Activated B cell treated with CpG ODN at 0.5 μM for 24 hours (primary cell): Measurements from ENCODE around the gene CELF4. TPM values are rescaled to one million over a fixed set of nuclear protein-coding genes. Genes with fewer than 3 reads are reported as not detected.

ENCODE experiments used
- ATAC-seq: fragments of 200-7000 bp; cut with Tn5 transposase; one replicate; pipeline ENCODE4 v1.10.0; 2021; ENCODE audit warnings: low read depth, mild to moderate bottlenecking, moderate library complexity
- CTCF ChIA-PET: fragments of 350-600 bp; sonication (Branson Sonifier 250); formaldehyde crosslinking; loops from one replicate; lab custom pipeline; 2021; ENCODE audit warnings: antibody characterized with exemption; lab: Charles Lee
- POLR2A ChIA-PET: fragments of 350-600 bp; sonication (Branson Sonifier 250); formaldehyde crosslinking; loops from one replicate; lab custom pipeline; 2021; ENCODE audit warnings: antibody characterized with exemption; lab: Charles Lee
- DNase-seq: peaks from one replicate; pipeline ENCODE4 v3.0.0; 2022
- H3K27ac Mint-ChIP-seq: one replicate; pipeline ENCODE4 v1.8.0; 2020; ENCODE audit warnings: mixed read lengths
- H3K27me3 Mint-ChIP-seq: one replicate; pipeline ENCODE4 v1.8.0; 2021; ENCODE audit warnings: mixed read lengths
- H3K36me3 Mint-ChIP-seq: one replicate; pipeline ENCODE4 v1.8.0; 2021; ENCODE audit warnings: low read depth, mixed read lengths
- H3K4me1 Mint-ChIP-seq: one replicate; pipeline ENCODE4 v1.8.0; 2021; ENCODE audit warnings: mixed read lengths
- H3K4me3 Mint-ChIP-seq: one replicate; pipeline ENCODE4 v1.8.0; 2020; ENCODE audit warnings: mild to moderate bottlenecking, mixed read lengths
- H3K9me3 Mint-ChIP-seq: one replicate; pipeline ENCODE4 v1.8.0; 2020; ENCODE audit warnings: mixed read lengths
- intact Hi-C: fragments of 100-400 bp; cut with micrococcal nuclease; formaldehyde crosslinking; loops from one replicate; pipeline ENCODE4 v1.15.1; 2024
- total RNA-seq: library from RNA; stranded (reverse); gene quantifications from 2 replicates; pipeline ENCODE4 v1.2.3, GENCODE V29; 2022
- TF ChIP-seq, protein P1 (sequence below): fragments of 200-600 bp; IDR thresholded peaks from one replicate; pipeline ENCODE4 v1.8.0; 2022; ENCODE audit warnings: antibody characterized with exemption, mild to moderate bottlenecking

Gene CELF4
- total RNA-seq, 1 donor from 2014 or later, result not detected

DNA sequence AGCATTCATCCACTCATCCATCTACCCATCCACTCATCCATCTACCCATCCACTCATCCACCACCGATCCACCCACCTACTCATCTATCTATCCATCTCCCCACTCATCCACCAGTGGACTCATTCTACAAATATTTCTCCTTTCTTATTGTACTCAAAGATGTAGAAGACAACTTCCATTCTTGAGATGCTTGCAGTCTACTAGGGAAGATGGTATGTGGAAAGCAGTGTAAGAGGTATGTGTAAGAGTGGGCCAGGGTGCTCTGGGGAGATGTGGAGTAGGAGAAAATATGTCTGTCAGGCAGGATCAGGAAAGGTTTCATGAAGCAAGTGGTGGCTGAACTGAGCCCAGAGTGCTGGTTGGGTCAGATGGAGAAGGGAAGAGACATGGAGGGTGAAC lies 150.8 kb downstream of the CELF4 start:
- TF ChIP-seq, protein P1, sequence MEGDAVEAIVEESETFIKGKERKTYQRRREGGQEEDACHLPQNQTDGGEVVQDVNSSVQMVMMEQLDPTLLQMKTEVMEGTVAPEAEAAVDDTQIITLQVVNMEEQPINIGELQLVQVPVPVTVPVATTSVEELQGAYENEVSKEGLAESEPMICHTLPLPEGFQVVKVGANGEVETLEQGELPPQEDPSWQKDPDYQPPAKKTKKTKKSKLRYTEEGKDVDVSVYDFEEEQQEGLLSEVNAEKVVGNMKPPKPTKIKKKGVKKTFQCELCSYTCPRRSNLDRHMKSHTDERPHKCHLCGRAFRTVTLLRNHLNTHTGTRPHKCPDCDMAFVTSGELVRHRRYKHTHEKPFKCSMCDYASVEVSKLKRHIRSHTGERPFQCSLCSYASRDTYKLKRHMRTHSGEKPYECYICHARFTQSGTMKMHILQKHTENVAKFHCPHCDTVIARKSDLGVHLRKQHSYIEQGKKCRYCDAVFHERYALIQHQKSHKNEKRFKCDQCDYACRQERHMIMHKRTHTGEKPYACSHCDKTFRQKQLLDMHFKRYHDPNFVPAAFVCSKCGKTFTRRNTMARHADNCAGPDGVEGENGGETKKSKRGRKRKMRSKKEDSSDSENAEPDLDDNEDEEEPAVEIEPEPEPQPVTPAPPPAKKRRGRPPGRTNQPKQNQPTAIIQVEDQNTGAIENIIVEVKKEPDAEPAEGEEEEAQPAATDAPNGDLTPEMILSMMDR, result no peak
- ATAC-seq, result no peak
- ChIA-PET POLR2A (no interaction called here), CTCF (no interaction called here)
- Mint-ChIP-seq H3K9me3 (no peaks in the 10 kb centered on the region), H3K36me3 (no peaks in the 10 kb centered on the region), H3K4me1 (no peaks in the 10 kb centered on the region), H3K27ac (no peak overlapping the region), H3K27me3 (no peaks in the 10 kb centered on the region), H3K4me3 (no peak overlapping the region)
- intact Hi-C loops, result no loop called here
- DNase-seq, result no peak

DNA sequence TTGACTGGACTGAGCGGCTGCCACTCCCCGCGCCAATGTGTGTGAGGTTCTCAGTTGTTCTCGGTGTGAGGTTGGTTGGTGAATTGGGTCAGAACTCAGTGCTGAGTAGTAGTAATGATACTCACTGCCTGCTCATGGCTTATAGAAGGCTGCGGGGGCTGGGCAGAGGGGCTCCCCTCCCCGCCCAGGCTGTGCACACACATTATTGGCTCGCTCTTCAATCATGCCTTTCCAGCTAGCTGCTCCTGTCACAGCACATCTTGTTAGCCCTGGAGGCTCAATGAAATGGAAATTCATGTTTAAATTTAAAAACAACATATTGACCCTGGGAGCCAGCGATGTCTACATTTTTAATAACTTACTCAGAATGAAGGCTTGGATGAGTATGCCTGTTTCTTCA lies 152.8 kb downstream of the CELF4 start:
- CTCF ChIA-PET, result no interaction called here
- H3K9me3 Mint-ChIP-seq, result no peaks in the 10 kb centered on the region
- no peaks in the 10 kb centered on the region for H3K4me1 Mint-ChIP-seq
- H3K4me3 Mint-ChIP-seq, result no peak overlapping the region
- H3K36me3 Mint-ChIP-seq, result no peaks in the 10 kb centered on the region
- DNase-seq (no peak), ATAC-seq (no peak)
- H3K27ac Mint-ChIP-seq, result no peak overlapping the region
- intact Hi-C loops, result no loop called here
- no peaks in the 10 kb centered on the region for H3K27me3 Mint-ChIP-seq
- POLR2A ChIA-PET, result no interaction called here
- TF ChIP-seq, protein P1, result no peak

DNA sequence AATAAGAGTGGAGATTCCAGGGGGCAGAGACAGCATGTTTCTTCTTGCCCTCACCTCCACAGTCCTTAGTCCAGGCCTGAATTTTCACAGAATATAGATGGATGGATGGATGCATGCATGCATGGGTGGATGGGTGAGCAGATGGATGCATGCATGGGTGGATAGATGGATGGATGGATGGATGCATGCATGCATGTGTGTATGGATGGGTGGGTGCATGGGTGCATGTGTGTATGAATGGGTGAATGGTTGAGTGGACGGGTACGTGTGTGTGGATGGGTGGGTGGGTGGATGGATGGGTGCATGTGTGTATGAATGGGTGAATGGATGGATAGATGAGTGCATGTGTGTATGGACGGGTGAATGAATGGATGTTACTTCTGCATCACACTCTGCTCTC lies 153.3 kb downstream of the CELF4 start:
- no peak for ATAC-seq
- no peak for DNase-seq
- no peak overlapping the region for H3K27ac Mint-ChIP-seq
- ChIA-PET CTCF (no interaction called here), POLR2A (no interaction called here)
- TF ChIP-seq, protein P1, result no peak
- H3K27me3 Mint-ChIP-seq, result no peaks in the 10 kb centered on the region
- H3K36me3 Mint-ChIP-seq, result no peaks in the 10 kb centered on the region
- H3K4me1 Mint-ChIP-seq, result no peaks in the 10 kb centered on the region
- no peak overlapping the region for H3K4me3 Mint-ChIP-seq
- H3K9me3 Mint-ChIP-seq, result no peaks in the 10 kb centered on the region
- intact Hi-C loops, result no loop called here

DNA sequence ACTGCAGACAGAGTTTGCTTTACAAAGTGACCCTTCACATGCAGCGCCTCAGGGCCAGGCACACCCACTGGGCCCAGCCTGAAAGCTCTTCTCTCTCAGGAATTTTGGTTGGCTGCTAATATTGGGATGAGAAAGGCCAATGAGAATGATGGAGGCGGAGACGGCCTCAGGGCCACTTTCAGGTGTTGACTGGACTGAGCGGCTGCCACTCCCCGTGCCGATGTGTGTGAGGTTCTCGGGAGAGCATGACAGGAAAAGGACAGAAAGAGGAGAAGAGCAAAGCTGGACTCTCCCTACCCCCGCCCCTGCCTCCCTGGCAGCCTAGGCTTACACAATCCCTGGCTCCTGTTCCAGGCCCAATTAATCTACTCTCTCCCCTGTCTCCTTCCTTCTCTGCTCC lies 155.7 kb downstream of the CELF4 start:
- Mint-ChIP-seq H3K27me3 (no peaks in the 10 kb centered on the region), H3K4me1 (no peaks in the 10 kb centered on the region), H3K27ac (no peak overlapping the region), H3K36me3 (no peaks in the 10 kb centered on the region), H3K9me3 (no peaks in the 10 kb centered on the region), H3K4me3 (no peak overlapping the region)
- CTCF ChIA-PET, result no interaction called here
- TF ChIP-seq, protein P1, result no peak
- intact Hi-C loops, result no loop called here
- ATAC-seq (no peak), DNase-seq (no peak)
- POLR2A ChIA-PET, result no interaction called here

DNA sequence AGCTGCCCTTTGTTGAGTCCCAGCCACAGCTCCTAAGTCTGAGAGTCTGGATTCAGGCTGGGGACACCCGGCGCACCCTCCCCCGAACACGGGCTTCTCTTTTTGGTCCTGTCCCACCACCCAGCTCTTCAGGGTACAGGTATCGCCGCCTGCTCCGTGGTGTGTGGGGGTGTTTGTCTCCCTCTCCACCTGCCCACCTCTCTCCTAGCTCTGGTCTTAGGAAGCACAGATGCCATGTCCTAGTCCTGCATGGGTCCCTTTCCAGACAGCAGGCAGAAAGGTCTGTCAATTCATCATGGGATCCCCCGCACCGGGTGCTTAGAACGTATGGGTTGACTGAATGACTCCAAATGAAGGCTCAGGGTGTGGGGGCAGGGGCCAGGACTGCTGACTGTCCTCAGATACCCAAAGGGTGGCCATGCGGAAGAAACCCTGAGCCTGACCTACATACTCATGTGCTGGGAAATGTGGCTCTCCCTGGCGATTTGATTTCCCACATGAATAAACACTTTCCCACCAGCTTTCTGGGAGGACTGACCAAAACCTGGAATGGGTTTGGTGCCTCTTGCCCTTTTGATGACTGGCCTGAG lies 156.8 kb downstream of the CELF4 start:
- ChIA-PET POLR2A (no interaction called here), CTCF (no interaction called here)
- no peak for DNase-seq
- intact Hi-C loops, result no loop called here
- no peak for ATAC-seq
- Mint-ChIP-seq H3K27me3 (no peaks in the 10 kb centered on the region), H3K27ac (no peak overlapping the region), H3K4me3 (no peak overlapping the region), H3K36me3 (no peaks in the 10 kb centered on the region), H3K4me1 (no peaks in the 10 kb centered on the region), H3K9me3 (no peaks in the 10 kb centered on the region)
- TF ChIP-seq, protein P1, result no peak
